ENCODE measurements around the gene CLIC6.

CLIC6 gene

GRCh38 chr21:34730194-34730593, 61.4 kb downstream of the CLIC6 start:
- no peak overlapping the region for H3K4me2 ChIP-seq (ENCODE audit: low read length)
- H2BK120ac ChIP-seq (ENCODE audit: insufficient read depth, low read length, poor library complexity): no peak overlapping the region
- no peak overlapping the region for H3K23ac ChIP-seq (ENCODE audit: low read length)
- no peak overlapping the region for H3K14ac ChIP-seq (ENCODE audit: low read length)
- no peak overlapping the region for H4K12ac ChIP-seq (ENCODE audit: low read depth, low read length)
- no peak overlapping the region for H3K4me3 ChIP-seq (ENCODE audit: low read depth, low read length)
- H2BK5ac ChIP-seq (ENCODE audit: low read depth, low read length, poor library complexity): no peak overlapping the region
- H4K91ac ChIP-seq (ENCODE audit: low read depth, low read length): no peak overlapping the region
- H3K4ac ChIP-seq (ENCODE audit: low read depth, low read length): no peak overlapping the region
- no peak overlapping the region for H3K9ac ChIP-seq (ENCODE audit: low read length)
- no peak for DNase-seq
- no peaks in the 10 kb centered on the region for H3K27me3 ChIP-seq (ENCODE audit: insufficient read depth, low read length)
- H3K4me1 ChIP-seq (ENCODE audit: control insufficient read depth in 1 of 2, insufficient read depth in 2 of 2, low read length in 2 of 2): peaks cover 3 to 7% of the 10 kb centered on the region in 2 experiments
- H3K36me3 ChIP-seq (ENCODE audit: control insufficient read depth in 1 of 2, insufficient read depth in 2 of 2, low read length in 2 of 2): no peaks in the 10 kb centered on the region
- no peak overlapping the region for H3K27ac ChIP-seq (ENCODE audit: low read depth, low read length)
- H3K79me1 ChIP-seq (ENCODE audit: low read length): no peaks in the 10 kb centered on the region
- H3K79me2 ChIP-seq (ENCODE audit: control insufficient read depth, insufficient read depth, low read length, poor library complexity): no peaks in the 10 kb centered on the region
- H3K18ac ChIP-seq (ENCODE audit: low read length): no peak overlapping the region
- no CpG with 5 or more reads among the region's 7 CpGs for WGBS (ENCODE audit: extremely low coverage, insufficient coverage, insufficient read length)
- H4K8ac ChIP-seq (ENCODE audit: low read depth, low read length): no peak overlapping the region
- no peak overlapping the region for H2AFZ ChIP-seq (ENCODE audit: insufficient read depth, low read length, poor library complexity)
- H2BK12ac ChIP-seq (ENCODE audit: low read length): no peak overlapping the region
- no peaks in the 10 kb centered on the region for H3K9me3 ChIP-seq (ENCODE audit: insufficient read depth, low read depth, low read length)
- no peak overlapping the region for H2AK5ac ChIP-seq (ENCODE audit: low read length)

GRCh38 chr21:34730756-34731445, 62.1 kb downstream of the CLIC6 start:
- Histone ChIP-seq H2BK120ac (ENCODE audit: insufficient read depth, low read length, poor library complexity) (no peak overlapping the region), H2AK5ac (ENCODE audit: low read length) (no peak overlapping the region), H3K79me1 (ENCODE audit: low read length) (no peaks in the 10 kb centered on the region), H4K12ac (ENCODE audit: low read depth, low read length) (no peak overlapping the region), H3K36me3 (ENCODE audit: control insufficient read depth in 1 of 2, insufficient read depth in 2 of 2, low read length in 2 of 2) (no peaks in the 10 kb centered on the region), H3K4me2 (ENCODE audit: low read length) (no peak overlapping the region), H3K18ac (ENCODE audit: low read length) (no peak overlapping the region), H4K8ac (ENCODE audit: low read depth, low read length) (no peak overlapping the region), H4K91ac (ENCODE audit: low read depth, low read length) (no peak overlapping the region), H3K9me3 (ENCODE audit: insufficient read depth, low read depth, low read length) (no peaks in the 10 kb centered on the region), H3K4me1 (ENCODE audit: control insufficient read depth in 1 of 2, insufficient read depth in 2 of 2, low read length in 2 of 2) (peaks cover 3 to 7% of the 10 kb centered on the region in 2 experiments), H3K14ac (ENCODE audit: low read length) (no peak overlapping the region), H3K4ac (ENCODE audit: low read depth, low read length) (no peak overlapping the region), H3K23ac (ENCODE audit: low read length) (no peak overlapping the region), H3K79me2 (ENCODE audit: control insufficient read depth, insufficient read depth, low read length, poor library complexity) (no peaks in the 10 kb centered on the region), H2BK5ac (ENCODE audit: low read depth, low read length, poor library complexity) (no peak overlapping the region), H3K27ac (ENCODE audit: low read depth, low read length) (no peak overlapping the region), H2AFZ (ENCODE audit: insufficient read depth, low read length, poor library complexity) (no peak overlapping the region), H3K4me3 (ENCODE audit: low read depth, low read length) (no peak overlapping the region), H3K27me3 (ENCODE audit: insufficient read depth, low read length) (no peaks in the 10 kb centered on the region), H3K9ac (ENCODE audit: low read length) (no peak overlapping the region), H2BK12ac (ENCODE audit: low read length) (no peak overlapping the region)
- WGBS (ENCODE audit: extremely low coverage, insufficient coverage, insufficient read length): no CpG with 5 or more reads among the region's 5 CpGs
- DNase-seq: no peak

GRCh38 chr21:34732388-34732821, 63.6 kb downstream of the CLIC6 start:
- no peak overlapping the region for H3K4ac ChIP-seq (ENCODE audit: low read depth, low read length)
- H3K4me1 ChIP-seq (ENCODE audit: control insufficient read depth in 1 of 2, insufficient read depth in 2 of 2, low read length in 2 of 2): no peaks in the 10 kb centered on the region
- H3K36me3 ChIP-seq (ENCODE audit: control insufficient read depth in 1 of 2, insufficient read depth in 2 of 2, low read length in 2 of 2): no peaks in the 10 kb centered on the region
- no peak overlapping the region for H2AK5ac ChIP-seq (ENCODE audit: low read length)
- no peak overlapping the region for H3K9ac ChIP-seq (ENCODE audit: low read length)
- no peak overlapping the region for H3K14ac ChIP-seq (ENCODE audit: low read length)
- no peak overlapping the region for H4K91ac ChIP-seq (ENCODE audit: low read depth, low read length)
- H2BK5ac ChIP-seq (ENCODE audit: low read depth, low read length, poor library complexity): no peak overlapping the region
- no peak overlapping the region for H3K4me3 ChIP-seq (ENCODE audit: low read depth, low read length)
- no peak overlapping the region for H2AFZ ChIP-seq (ENCODE audit: insufficient read depth, low read length, poor library complexity)
- no peak overlapping the region for H3K23ac ChIP-seq (ENCODE audit: low read length)
- peak; percentile 41 to 85 for DNase-seq
- no peaks in the 10 kb centered on the region for H3K9me3 ChIP-seq (ENCODE audit: insufficient read depth, low read depth, low read length)
- no peak overlapping the region for H4K8ac ChIP-seq (ENCODE audit: low read depth, low read length)
- no peak overlapping the region for H4K12ac ChIP-seq (ENCODE audit: low read depth, low read length)
- no peaks in the 10 kb centered on the region for H3K79me1 ChIP-seq (ENCODE audit: low read length)
- H3K27ac ChIP-seq (ENCODE audit: low read depth, low read length): no peak overlapping the region
- no peaks in the 10 kb centered on the region for H3K27me3 ChIP-seq (ENCODE audit: insufficient read depth, low read length)
- H2BK12ac ChIP-seq (ENCODE audit: low read length): no peak overlapping the region
- H3K18ac ChIP-seq (ENCODE audit: low read length): no peak overlapping the region
- no peak overlapping the region for H3K4me2 ChIP-seq (ENCODE audit: low read length)
- no peaks in the 10 kb centered on the region for H3K79me2 ChIP-seq (ENCODE audit: control insufficient read depth, insufficient read depth, low read length, poor library complexity)
- no CpG with 5 or more reads among the region's 4 CpGs for WGBS (ENCODE audit: extremely low coverage, insufficient coverage, insufficient read length)
- no peak overlapping the region for H2BK120ac ChIP-seq (ENCODE audit: insufficient read depth, low read length, poor library complexity)

GRCh38 chr21:34733852-34734251, 65.1 kb downstream of the CLIC6 start:
- no peak overlapping the region for H3K4ac ChIP-seq (ENCODE audit: low read depth, low read length)

More at GRCh38 chr21:34733852-34734251, 65.1 kb downstream of the CLIC6 start:
- H3K4me3 ChIP-seq (ENCODE audit: low read depth, low read length): no peak overlapping the region
- no peak overlapping the region for H2BK5ac ChIP-seq (ENCODE audit: low read depth, low read length, poor library complexity)
- H3K9ac ChIP-seq (ENCODE audit: low read length): no peak overlapping the region
- H3K9me3 ChIP-seq (ENCODE audit: insufficient read depth, low read depth, low read length): peaks cover 2% of the 10 kb centered on the region
- no peaks in the 10 kb centered on the region for H3K79me2 ChIP-seq (ENCODE audit: control insufficient read depth, insufficient read depth, low read length, poor library complexity)
- no peak overlapping the region for H2BK120ac ChIP-seq (ENCODE audit: insufficient read depth, low read length, poor library complexity)
- no peaks in the 10 kb centered on the region for H3K4me1 ChIP-seq (ENCODE audit: control insufficient read depth in 1 of 2, insufficient read depth in 2 of 2, low read length in 2 of 2)
- H3K4me2 ChIP-seq (ENCODE audit: low read length): no peak overlapping the region
- no CpG with 5 or more reads among the region's 4 CpGs for WGBS (ENCODE audit: extremely low coverage, insufficient coverage, insufficient read length)
- no peak overlapping the region for H3K23ac ChIP-seq (ENCODE audit: low read length)
- DNase-seq: peak; percentile 41 to 64
- no peaks in the 10 kb centered on the region for H3K36me3 ChIP-seq (ENCODE audit: control insufficient read depth in 1 of 2, insufficient read depth in 2 of 2, low read length in 2 of 2)
- H2BK12ac ChIP-seq (ENCODE audit: low read length): no peak overlapping the region
- no peak overlapping the region for H4K12ac ChIP-seq (ENCODE audit: low read depth, low read length)
- H4K8ac ChIP-seq (ENCODE audit: low read depth, low read length): no peak overlapping the region
- no peak overlapping the region for H3K18ac ChIP-seq (ENCODE audit: low read length)
- H3K79me1 ChIP-seq (ENCODE audit: low read length): no peaks in the 10 kb centered on the region
- H3K14ac ChIP-seq (ENCODE audit: low read length): no peak overlapping the region
- H3K27me3 ChIP-seq (ENCODE audit: insufficient read depth, low read length): no peaks in the 10 kb centered on the region
- no peak overlapping the region for H4K91ac ChIP-seq (ENCODE audit: low read depth, low read length)
- no peak overlapping the region for H2AFZ ChIP-seq (ENCODE audit: insufficient read depth, low read length, poor library complexity)
- H2AK5ac ChIP-seq (ENCODE audit: low read length): no peak overlapping the region
- no peak overlapping the region for H3K27ac ChIP-seq (ENCODE audit: low read depth, low read length)

Measured in trophoblast cell (in vitro differentiated cells and primary cell).